Activated CD4-positive, alpha-beta T cell treated with anti-CD3 and anti-CD28 coated beads, Interleukin-2, amount 50 U/mL, for 1 hour (primary cell): ENCODE data around the gene SLC25A30.
"Not testable (repeated sequence)": the region's sequence is repeated elsewhere in the genome, so short reads cannot be mapped to it uniquely, and the experiment has no call there.

ENCODE experiments used
- DNase-seq: peaks from one replicate; pipeline ENCODE4 v3.0.0-alpha.2; 2020

The SLC25A30 gene

GRCh38 chr13:45362939-45363338 lies 55.2 kb downstream of the SLC25A30 start:
- DNase-seq: no peak

GRCh38 chr13:45361596-45362206 lies 56.5 kb downstream of the SLC25A30 start:
- DNase-seq: no peak

- DNase-seq: no peak
Measured at GRCh38 chr13:45356966-45357672, 61.1 kb downstream of the SLC25A30 start.

GRCh38 chr13:45353895-45354294 lies 64.3 kb downstream of the SLC25A30 start:
- no peak for DNase-seq

- DNase-seq: no peak
Measured at GRCh38 chr13:45352031-45352430, 66.1 kb downstream of the SLC25A30 start.

- DNase-seq: no peak
Measured at GRCh38 chr13:45350152-45350551, 68.0 kb downstream of the SLC25A30 start.

- DNase-seq: no peak
Measured at GRCh38 chr13:45349438-45349837, 68.7 kb downstream of the SLC25A30 start.

- DNase-seq: not testable (repeated sequence)
Measured at GRCh38 chr13:45344064-45344463, 74.1 kb downstream of the SLC25A30 start.
